ENCODE data around the gene ECEL1. TPM values are rescaled to one million over a fixed set of nuclear protein-coding genes. Genes with fewer than 3 reads are reported as not detected.

Gene ECEL1
- total RNA-seq, 1 experiment from 2014 or later, result not detected

GRCh38 chr2:232525791-232526371 is 38.2 kb upstream of the ECEL1 start, which contains the start of gene CHRND:
TSS of gene CHRND (plus strand) at chr2:232526160. CDS start at chr2:232526216, 56 bp downstream.
- ChIA-PET CTCF (no interaction called here), POLR2A (ENCODE audit: unreplicated experiment) (no interaction called here)
- Histone ChIP-seq H3K27ac (no peak within 1 kb of the TSS), H3K4me3 (no peak within 1 kb of the TSS), H3K79me2 (ENCODE audit: low read depth) (no peaks in the 10 kb centered on the region), H3K9me2 (ENCODE audit: insufficient read depth) (no peaks in the 10 kb centered on the region), H2AFZ (no peak within 1 kb of the TSS), H3K27me3 (ENCODE audit: insufficient read depth, low read depth) (peaks cover 34% of the 10 kb centered on the region), H3F3A (ENCODE audit: insufficient read depth, low read depth) (no peaks in the 10 kb centered on the region), H3K9me3 (ENCODE audit: insufficient read depth, low read depth) (no peaks in the 10 kb centered on the region), H3K36me3 (ENCODE audit: low read depth) (no peaks in the 10 kb centered on the region), H3K4me1 (replicated peaks; ENCODE audit: insufficient read depth) (no peaks in the 10 kb centered on the region), H4K20me1 (ENCODE audit: insufficient read depth) (no peaks in the 10 kb centered on the region), H3K4me2 (no peak within 1 kb of the TSS)
- no peak for DNase-seq
- BruUV-seq (replicated peaks), result no TSS peak
- TF ChIP-seq CTCF (conservative IDR thresholded peaks at IDR 0.05) (no peak), EZH2 (IDR thresholded peaks at IDR 0.05; ENCODE audit: low read depth) (no peak)
- intact Hi-C loops (cut with micrococcal nuclease; ENCODE audit: unreplicated experiment), result loop anchor here (10.0 kb wide), 2 partner anchors 201 to 621 kb away; no protein-coding TSS in a partner anchor

GRCh38 chr2:232525199-232525598 is 37.6 kb upstream of the ECEL1 start:
- H3K4me2 ChIP-seq, result no peak overlapping the region
- peaks cover 41% of the 10 kb centered on the region for H3K27me3 ChIP-seq (ENCODE audit: insufficient read depth, low read depth)
- no peaks in the 10 kb centered on the region for H3K4me1 ChIP-seq (replicated peaks; ENCODE audit: insufficient read depth)
- H4K20me1 ChIP-seq (ENCODE audit: insufficient read depth), result no peaks in the 10 kb centered on the region
- ChIA-PET CTCF (no interaction called here), POLR2A (ENCODE audit: unreplicated experiment) (interaction anchor here (0.6 kb wide), 1 partner anchor 24 kb away, joined by 6 read pairs; no protein-coding TSS in a partner anchor)
- H3F3A ChIP-seq (ENCODE audit: insufficient read depth, low read depth), result no peaks in the 10 kb centered on the region
- no peaks in the 10 kb centered on the region for H3K9me2 ChIP-seq (ENCODE audit: insufficient read depth)
- BruUV-seq (replicated peaks), result no TSS peak
- TF ChIP-seq EZH2 (IDR thresholded peaks at IDR 0.05; ENCODE audit: low read depth) (no peak), CTCF (conservative IDR thresholded peaks at IDR 0.05) (no peak)
- no peak overlapping the region for H3K27ac ChIP-seq
- intact Hi-C loops (cut with micrococcal nuclease; ENCODE audit: unreplicated experiment), result loop anchor here (10.0 kb wide), 2 partner anchors 200 to 620 kb away; no protein-coding TSS in a partner anchor
- no peaks in the 10 kb centered on the region for H3K36me3 ChIP-seq (ENCODE audit: low read depth)
- H3K4me3 ChIP-seq, result no peak overlapping the region
- no peaks in the 10 kb centered on the region for H3K9me3 ChIP-seq (ENCODE audit: insufficient read depth, low read depth)
- H3K79me2 ChIP-seq (ENCODE audit: low read depth), result no peaks in the 10 kb centered on the region
- H2AFZ ChIP-seq, result no peak overlapping the region
- DNase-seq, result no peak

- H3K27me3 ChIP-seq (ENCODE audit: insufficient read depth, low read depth), result peaks cover 42% of the 10 kb centered on the region
- no peak overlapping the region for H3K4me3 ChIP-seq
- no peak for TF ChIP-seq CTCF (conservative IDR thresholded peaks at IDR 0.05)
- no peak for TF ChIP-seq EZH2 (IDR thresholded peaks at IDR 0.05; ENCODE audit: low read depth)
- no peak overlapping the region for H2AFZ ChIP-seq
- BruUV-seq (replicated peaks), result no TSS peak
- no peaks in the 10 kb centered on the region for H4K20me1 ChIP-seq (ENCODE audit: insufficient read depth)
- POLR2A ChIA-PET (ENCODE audit: unreplicated experiment), result interaction anchor here (0.6 kb wide), 1 partner anchor 23 kb away, joined by 6 read pairs; no protein-coding TSS in a partner anchor
- DNase-seq, result no peak
- no peaks in the 10 kb centered on the region for H3K4me1 ChIP-seq (replicated peaks; ENCODE audit: insufficient read depth)
- no peaks in the 10 kb centered on the region for H3K9me2 ChIP-seq (ENCODE audit: insufficient read depth)
- H3K79me2 ChIP-seq (ENCODE audit: low read depth), result no peaks in the 10 kb centered on the region
- CTCF ChIA-PET, result no interaction called here
- no peaks in the 10 kb centered on the region for H3K9me3 ChIP-seq (ENCODE audit: insufficient read depth, low read depth)
- H3K36me3 ChIP-seq (ENCODE audit: low read depth), result no peaks in the 10 kb centered on the region
- H3F3A ChIP-seq (ENCODE audit: insufficient read depth, low read depth), result no peaks in the 10 kb centered on the region
- no peak overlapping the region for H3K27ac ChIP-seq
- H3K4me2 ChIP-seq, result no peak overlapping the region
- intact Hi-C loops (cut with micrococcal nuclease; ENCODE audit: unreplicated experiment), result loop anchor here (10.0 kb wide), 2 partner anchors 200 to 620 kb away; no protein-coding TSS in a partner anchor
Observed at GRCh38 chr2:232524771-232525170, 37.1 kb upstream of the ECEL1 start.

Measured in PC-9 (cell line).